Neural progenitor cell (in vitro differentiated cells): Measurements from ENCODE around the gene PARP8.
"Not testable (repeated sequence)": the region's sequence is repeated elsewhere in the genome, so short reads cannot be mapped to it uniquely, and the experiment has no call there.

Experiments
- CTCF ChIP-seq: fragments of 200-600 bp; sonication (generic); IDR thresholded peaks from 2 replicates; pipeline ENCODE4 v1.5.1; 2017; ENCODE audit warnings: antibody characterized with exemption, mild to moderate bottlenecking
- EZH2 ChIP-seq: fragments of 200-600 bp; sonication (generic); IDR thresholded peaks from 2 replicates; pipeline ENCODE4 v1.6.1; 2017; ENCODE audit warnings: antibody characterized with exemption, mild to moderate bottlenecking, moderate library complexity

GRCh38 chr5:50774446-50775175, 108.2 kb downstream of the PARP8 start:
- TF ChIP-seq EZH2, CTCF: not testable (repeated sequence)
